ENCODE measurements around the gene DPP7. TPM values are rescaled to one million over a fixed set of nuclear protein-coding genes. Genes with fewer than 3 reads are reported as not detected.

Gene DPP7
- total and polyA plus RNA-seq, 2 of the 8 experiments (the other 6 are each of a cell fraction or from before 2014, with no cell fraction given), result 21.2 to 26.8 TPM

DNA sequence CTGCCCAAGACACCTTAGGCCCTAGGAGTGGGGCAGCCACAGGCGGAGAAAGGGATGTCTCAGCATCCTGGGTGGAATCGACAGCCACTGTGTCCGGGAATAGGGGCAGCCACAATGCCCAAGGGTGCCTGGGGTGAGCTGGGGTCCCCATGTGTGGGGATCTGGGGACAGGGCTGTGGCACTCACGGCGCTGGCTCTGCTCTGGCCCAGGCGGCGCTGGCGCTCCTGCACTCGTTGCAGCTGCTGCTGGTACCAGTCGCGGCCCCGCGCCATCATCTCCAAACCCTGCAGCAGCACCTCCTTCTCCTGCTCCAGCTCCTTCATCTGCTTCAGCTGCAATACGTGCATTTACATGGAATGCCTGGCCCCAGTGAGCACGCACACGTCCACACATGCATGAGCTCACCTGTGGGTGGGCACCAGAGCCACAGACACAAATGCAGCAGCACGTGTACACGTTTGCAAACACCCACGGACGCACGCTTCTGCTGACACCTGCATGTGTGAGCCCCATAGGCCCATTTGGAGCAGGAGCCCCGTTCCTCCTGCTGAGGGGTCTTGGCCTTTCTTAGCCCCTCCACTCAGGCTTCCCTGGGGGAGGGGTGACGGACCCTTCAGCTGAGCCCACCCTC, 49.1 kb downstream of the DPP7 start:
- no peaks in the 10 kb centered on the region for H3K79me2 ChIP-seq (ENCODE audit: control insufficient read depth in 1 of 2, insufficient read depth in 2 of 2, low read length in 2 of 2)
- ChIA-PET CTCF (ENCODE audit: partially characterized antibody) (interaction anchor here (0.6 to 13.5 kb wide), 18 partner anchors 8 to 324 kb away, joined by 3 to 291 read pairs (median 8); partner anchors contain the start of genes ABCA2, ENTPD2, FUT7 and MAN1B1), POLR2A (ENCODE audit: partially characterized antibody) (interaction anchor here (1.1 to 1.5 kb wide), 5 partner anchors 10 to 337 kb away, joined by 3 to 4 read pairs (median 4); no protein-coding TSS in a partner anchor)
- no peak overlapping the region for H3K23ac ChIP-seq (ENCODE audit: insufficient read length)
- no peak overlapping the region for H4K8ac ChIP-seq (ENCODE audit: extremely low read depth, insufficient read depth, low read length)
- H3K4me1 ChIP-seq (replicated peaks in 1 of 4; ENCODE audit: control insufficient read depth in 3 of 4, insufficient read depth in 4 of 4, low read length in 3 of 4), result peaks cover 0 to 18% (median 11%) of the 10 kb centered on the region in 4 experiments; a peak in 5 of 7 replicates
- H4K5ac ChIP-seq (ENCODE audit: insufficient read length, low read depth, low read length), result no peak overlapping the region
- no peak overlapping the region for H2BK15ac ChIP-seq (ENCODE audit: low read length)
- no peak overlapping the region for H2AK5ac ChIP-seq (ENCODE audit: low read depth, low read length)
- no peak overlapping the region for H4K91ac ChIP-seq (replicated peaks; ENCODE audit: insufficient read length, low read length)
- no peak overlapping the region for H2BK12ac ChIP-seq (ENCODE audit: low read depth, low read length)
- 96% methylated on average over 23 of the region's 23 CpGs; no CpG with 5 or more reads in 1 of the 2 experiments for WGBS, 2 experiments (ENCODE audit: extremely low coverage in 1 of 2, insufficient coverage in 1 of 2, insufficient read length in 1 of 2, insufficient replicate concordance in 2 of 2, low coverage in 1 of 2, low lambda C conversion rate in 2 of 2, missing lambda C conversion rate in 1 of 2)
- no peak overlapping the region for H3K14ac ChIP-seq (ENCODE audit: insufficient read length)
- no peak overlapping the region for H3K4me3 ChIP-seq (ENCODE audit: extremely low read depth in 1 of 4, insufficient read depth in 2 of 4, low read depth in 3 of 4, low read length in 4 of 4)
- H3K23me2 ChIP-seq (ENCODE audit: low read depth, low read length), result peaks cover 7% of the 10 kb centered on the region; the same call in 1 of the 2 replicates
- peaks cover 2% of the 10 kb centered on the region; the same call in 1 of the 2 replicates for H3K79me1 ChIP-seq (ENCODE audit: low read depth, low read length)
- H3K4ac ChIP-seq (replicated peaks; ENCODE audit: insufficient read length, low read depth, low read length), result no peak overlapping the region
- H3K27me3 ChIP-seq (replicated peaks in 1 of 4; ENCODE audit: control insufficient read depth in 3 of 4, extremely low read depth in 1 of 4, insufficient read depth in 3 of 4, low read length in 3 of 4), result peaks cover 0 to 15% (median 7%) of the 10 kb centered on the region in 4 experiments; a peak in 5 of 7 replicates
- H3K4me2 ChIP-seq (ENCODE audit: insufficient read depth in 1 of 2, low read depth in 2 of 2, low read length in 2 of 2), result no peak overlapping the region
- FAIRE-seq (no peak), DNase-seq (ENCODE audit: low read depth in 1 of 2, low spot score in 2 of 2) (no peak)
- no peak overlapping the region for H3K27ac ChIP-seq (ENCODE audit: low read depth, low read length)
- H4K20me1 ChIP-seq (replicated peaks in 1 of 2; ENCODE audit: control insufficient read depth in 1 of 2, insufficient read depth in 2 of 2, low read length in 2 of 2), result peaks cover 23 to 25% of the 10 kb centered on the region in 2 experiments
- H3K9ac ChIP-seq (replicated peaks in 1 of 4; ENCODE audit: extremely low read depth in 1 of 4, low read depth in 3 of 4, low read length in 3 of 4), result no peak overlapping the region
- H2AFZ ChIP-seq (ENCODE audit: low read length), result no peak overlapping the region
- H3K18ac ChIP-seq (ENCODE audit: extremely low read depth, low read length), result no peak overlapping the region
- H2BK20ac ChIP-seq (ENCODE audit: low read length), result no peak overlapping the region
- no peaks in the 10 kb centered on the region for H3K36me3 ChIP-seq (ENCODE audit: control insufficient read depth in 2 of 4, insufficient read depth in 4 of 4, low read length in 3 of 4)
- no peak overlapping the region; the same call in 1 of the 2 replicates for H2BK5ac ChIP-seq (ENCODE audit: low read depth, low read length)
- H3K56ac ChIP-seq (replicated peaks; ENCODE audit: insufficient read length, low read depth, low read length), result no peak overlapping the region
- H2BK120ac ChIP-seq (replicated peaks; ENCODE audit: low read depth, low read length), result no peak overlapping the region
- H3K9me3 ChIP-seq (ENCODE audit: insufficient read depth in 2 of 2, low read depth in 1 of 2, low read length in 1 of 2), result no peaks in the 10 kb centered on the region
- no peak for TF ChIP-seq EGR1 (IDR thresholded peaks at IDR 0.05; ENCODE audit: borderline replicate concordance, low read depth, low read length)
- TF ChIP-seq CBX8 (IDR thresholded peaks at IDR 0.05; ENCODE audit: borderline replicate concordance, low read depth, low read length), result no peak
- no peak for TF ChIP-seq GTF2F1 (IDR thresholded peaks at IDR 0.05; ENCODE audit: borderline replicate concordance, low read depth, low read length)
- TF ChIP-seq RNF2 (IDR thresholded peaks at IDR 0.05; ENCODE audit: borderline replicate concordance, low read depth, low read length, missing control alignments, poor library complexity, severe bottlenecking), result no peak
- TF ChIP-seq NRF1 (IDR thresholded peaks at IDR 0.05; ENCODE audit: low read depth, low read length), result no peak
- no peak for TF ChIP-seq TCF12 (IDR thresholded peaks at IDR 0.05; ENCODE audit: low read depth, low read length)
- TF ChIP-seq SP1 (IDR thresholded peaks at IDR 0.05; ENCODE audit: low read depth, low read length), result no peak
